ENCODE results near the gene ZNF337. TPM values are rescaled to one million over a fixed set of nuclear protein-coding genes. Genes with fewer than 3 reads are reported as not detected.
"Not testable (repeated sequence)": the region's sequence is repeated elsewhere in the genome, so short reads cannot be mapped to it uniquely, and the experiment has no call there.

Gene ZNF337
- total RNA-seq, 1 donor from 2014 or later, result 27.1 TPM

GRCh38 chr20:25692499-25692898 is 4.2 kb downstream of the ZNF337 start:
- Mint-ChIP-seq H3K27ac (no peak overlapping the region), H3K4me3 (no peak overlapping the region), H3K9me3 (no peaks in the 10 kb centered on the region), H3K4me1 (peaks cover 8% of the 10 kb centered on the region), H3K27me3 (ENCODE audit: low read depth) (no peaks in the 10 kb centered on the region), H3K36me3 (peaks cover 13% of the 10 kb centered on the region)
- TF ChIP-seq, protein P1, sequence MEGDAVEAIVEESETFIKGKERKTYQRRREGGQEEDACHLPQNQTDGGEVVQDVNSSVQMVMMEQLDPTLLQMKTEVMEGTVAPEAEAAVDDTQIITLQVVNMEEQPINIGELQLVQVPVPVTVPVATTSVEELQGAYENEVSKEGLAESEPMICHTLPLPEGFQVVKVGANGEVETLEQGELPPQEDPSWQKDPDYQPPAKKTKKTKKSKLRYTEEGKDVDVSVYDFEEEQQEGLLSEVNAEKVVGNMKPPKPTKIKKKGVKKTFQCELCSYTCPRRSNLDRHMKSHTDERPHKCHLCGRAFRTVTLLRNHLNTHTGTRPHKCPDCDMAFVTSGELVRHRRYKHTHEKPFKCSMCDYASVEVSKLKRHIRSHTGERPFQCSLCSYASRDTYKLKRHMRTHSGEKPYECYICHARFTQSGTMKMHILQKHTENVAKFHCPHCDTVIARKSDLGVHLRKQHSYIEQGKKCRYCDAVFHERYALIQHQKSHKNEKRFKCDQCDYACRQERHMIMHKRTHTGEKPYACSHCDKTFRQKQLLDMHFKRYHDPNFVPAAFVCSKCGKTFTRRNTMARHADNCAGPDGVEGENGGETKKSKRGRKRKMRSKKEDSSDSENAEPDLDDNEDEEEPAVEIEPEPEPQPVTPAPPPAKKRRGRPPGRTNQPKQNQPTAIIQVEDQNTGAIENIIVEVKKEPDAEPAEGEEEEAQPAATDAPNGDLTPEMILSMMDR (IDR thresholded peaks at IDR 0.05; ENCODE audit: unreplicated experiment), result no peak
- DNase-seq (ENCODE audit: low spot score in 2 of 2, unreplicated experiment in 2 of 2), result no peak

DNA sequence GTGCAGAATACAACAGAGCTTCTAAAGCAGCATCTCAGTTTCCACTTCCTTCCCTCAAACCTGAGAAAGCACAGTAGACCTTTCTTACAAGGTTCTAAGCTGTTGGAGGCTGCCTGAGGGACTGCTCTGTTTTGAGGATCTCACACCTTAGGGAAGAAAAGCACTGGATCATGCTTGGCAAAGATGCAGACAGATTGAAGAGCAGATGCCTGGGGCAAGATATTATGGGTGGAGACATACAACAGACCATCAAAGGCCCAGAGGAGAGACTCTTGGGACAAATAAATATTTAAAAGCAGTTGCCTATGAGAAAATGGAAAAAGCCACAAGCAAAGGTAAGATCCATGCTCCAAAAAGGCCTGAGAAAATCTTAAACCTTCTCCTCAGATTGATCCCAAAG is 6.2 kb downstream of the ZNF337 start:
- Mint-ChIP-seq H3K4me3 (no peak overlapping the region), H3K4me1 (peaks cover 4% of the 10 kb centered on the region), H3K9me3 (no peaks in the 10 kb centered on the region), H3K36me3 (peaks cover 15% of the 10 kb centered on the region), H3K27ac (no peak overlapping the region), H3K27me3 (ENCODE audit: low read depth) (no peaks in the 10 kb centered on the region)
- DNase-seq (ENCODE audit: low spot score in 2 of 2, unreplicated experiment in 2 of 2), result no peak
- TF ChIP-seq, protein P1 (IDR thresholded peaks at IDR 0.05; ENCODE audit: unreplicated experiment), result no peak

DNA sequence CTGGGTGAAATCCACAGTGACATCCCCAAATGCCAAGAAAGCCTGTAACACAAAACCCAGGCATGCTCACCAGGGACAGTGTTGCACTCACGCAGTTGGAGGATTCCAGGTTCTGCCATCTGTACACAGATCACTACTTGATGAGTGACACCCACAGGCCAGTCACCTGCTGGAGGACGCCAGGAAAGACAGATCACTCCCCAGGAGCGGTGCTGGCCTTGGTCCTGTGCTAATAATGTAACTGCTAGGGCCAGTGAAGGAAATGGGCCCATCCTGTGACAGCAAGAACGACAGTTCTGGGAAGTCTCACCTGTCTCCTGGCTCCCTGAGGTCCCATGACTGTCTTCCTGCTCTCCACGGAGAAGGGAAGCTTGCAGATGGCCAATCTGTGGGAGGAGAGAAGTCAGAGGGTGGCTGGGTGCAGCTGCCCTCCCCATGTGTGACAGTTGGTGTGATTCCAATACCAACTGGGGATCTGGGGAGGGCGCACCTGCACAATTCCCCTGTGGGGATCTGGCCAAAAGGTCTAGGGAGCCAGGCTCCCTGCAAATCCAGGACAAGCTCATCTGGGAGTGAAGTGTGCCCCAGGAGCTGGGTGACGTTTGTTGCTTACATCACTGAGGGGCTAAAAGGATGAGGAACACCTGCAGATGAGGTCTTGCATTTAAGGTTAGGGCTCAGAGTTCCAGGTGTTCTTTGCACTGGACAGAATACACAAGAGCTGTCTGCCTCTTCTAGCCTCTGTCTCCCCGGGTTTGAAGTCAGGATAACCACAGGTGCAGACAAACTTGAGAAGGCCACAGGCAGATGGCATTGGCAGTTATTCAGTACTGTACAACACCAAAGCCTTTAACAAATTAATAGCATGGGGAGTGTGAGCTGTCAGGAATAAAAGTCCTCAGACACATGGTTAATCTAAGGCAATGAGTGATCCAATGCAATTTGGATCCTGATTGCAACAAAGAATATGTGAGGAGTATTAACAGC is 10.3 kb downstream of the ZNF337 start:
- H3K4me3 Mint-ChIP-seq, result no peak overlapping the region
- H3K36me3 Mint-ChIP-seq, result peaks cover 34% of the 10 kb centered on the region
- no peak for DNase-seq (ENCODE audit: low spot score in 2 of 2, unreplicated experiment in 2 of 2)
- peaks cover 8% of the 10 kb centered on the region for H3K9me3 Mint-ChIP-seq
- no peaks in the 10 kb centered on the region for H3K27me3 Mint-ChIP-seq (ENCODE audit: low read depth)
- TF ChIP-seq, protein P1 (IDR thresholded peaks at IDR 0.05; ENCODE audit: unreplicated experiment), result no peak
- no peak overlapping the region for H3K27ac Mint-ChIP-seq
- no peaks in the 10 kb centered on the region for H3K4me1 Mint-ChIP-seq

DNA sequence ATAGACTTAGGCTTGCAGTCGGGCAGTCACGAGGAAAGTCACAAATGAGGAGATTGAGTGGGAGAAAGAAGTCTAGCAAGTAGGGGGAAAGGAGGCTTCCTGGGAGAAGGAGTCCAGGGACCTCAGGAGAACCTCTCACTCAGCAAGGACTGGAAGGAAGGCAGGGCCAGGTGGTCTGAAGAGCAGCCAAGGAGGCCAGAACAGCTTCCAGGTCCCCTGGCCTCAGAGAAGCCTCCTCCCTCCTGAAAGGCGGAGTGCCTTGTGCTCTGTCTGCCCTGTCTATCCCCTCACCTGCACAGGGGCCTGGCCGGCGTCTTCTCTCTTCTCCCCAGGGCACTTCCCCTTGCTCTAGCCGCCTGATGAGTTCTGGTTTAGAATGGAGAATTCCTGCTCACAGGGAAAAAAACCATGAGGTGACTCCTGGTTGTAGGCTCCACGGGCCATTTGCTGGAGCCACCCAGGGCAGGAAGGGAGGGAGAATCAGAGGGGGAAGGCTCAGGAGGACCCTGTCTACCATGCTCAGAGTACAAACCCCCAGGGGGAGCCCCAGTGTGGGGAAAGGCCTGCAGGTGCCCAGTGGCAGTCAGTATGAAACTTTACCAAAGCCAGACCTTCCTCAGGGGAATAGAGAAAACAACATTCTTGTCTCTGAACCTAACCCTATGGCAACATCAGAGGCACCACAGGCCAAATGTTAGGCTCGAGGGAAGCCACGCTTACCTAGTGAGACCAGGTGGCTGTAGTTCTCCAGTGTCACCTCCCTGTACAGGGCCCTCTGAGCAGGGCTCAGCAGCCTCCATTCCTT is 11.2 kb downstream of the ZNF337 start:
- H3K36me3 Mint-ChIP-seq, result peaks cover 34% of the 10 kb centered on the region
- H3K27ac Mint-ChIP-seq, result no peak overlapping the region
- H3K27me3 Mint-ChIP-seq (ENCODE audit: low read depth), result no peaks in the 10 kb centered on the region
- TF ChIP-seq, protein P1 (IDR thresholded peaks at IDR 0.05; ENCODE audit: unreplicated experiment), result no peak
- peaks cover 8% of the 10 kb centered on the region for H3K9me3 Mint-ChIP-seq
- no peak for DNase-seq (ENCODE audit: low spot score in 2 of 2, unreplicated experiment in 2 of 2)
- H3K4me3 Mint-ChIP-seq, result no peak overlapping the region
- no peaks in the 10 kb centered on the region for H3K4me1 Mint-ChIP-seq

DNA sequence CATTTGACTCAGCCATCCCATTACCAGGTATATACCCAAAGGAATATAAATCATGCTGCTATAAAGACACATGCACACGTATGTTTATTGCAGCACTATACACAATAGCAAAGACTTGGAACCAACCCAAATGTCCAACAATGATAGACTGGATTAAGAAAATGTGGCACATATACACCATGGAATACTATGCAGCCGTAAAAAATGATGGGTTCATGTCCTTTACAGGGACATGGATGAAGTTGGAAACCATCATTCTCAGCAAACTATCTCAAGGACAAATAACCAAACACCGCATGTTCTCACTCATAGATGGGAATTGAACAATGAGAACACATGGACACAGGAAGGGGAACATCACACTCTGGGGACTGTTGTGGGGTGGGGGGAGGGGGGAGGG is 12.8 kb downstream of the ZNF337 start:
- not testable (repeated sequence) for H3K27me3 Mint-ChIP-seq (ENCODE audit: low read depth); H3K27ac Mint-ChIP-seq; H3K9me3 Mint-ChIP-seq; H3K4me1 Mint-ChIP-seq; H3K4me3 Mint-ChIP-seq; DNase-seq (ENCODE audit: low spot score in 2 of 2, unreplicated experiment in 2 of 2)
- H3K36me3 Mint-ChIP-seq, result peaks cover 39% of the 10 kb centered on the region

DNA sequence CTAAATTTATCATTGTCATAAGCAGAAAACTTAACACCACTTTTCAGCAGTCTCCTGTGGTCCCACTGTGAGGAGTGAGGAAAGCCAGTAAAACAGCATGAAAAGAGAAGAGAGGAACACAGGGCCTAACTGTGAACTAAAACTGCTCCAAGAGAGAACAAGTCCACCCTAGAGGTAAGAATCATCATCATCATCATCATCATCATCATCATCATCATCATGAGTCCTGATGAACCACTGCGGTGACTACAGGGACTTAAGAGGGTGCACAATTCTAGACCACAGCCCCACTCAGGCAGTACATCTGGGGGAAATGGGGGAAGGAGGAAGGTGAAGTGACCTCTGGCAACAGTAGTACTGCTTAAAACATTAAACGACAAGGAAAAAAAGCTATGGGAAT is 13.6 kb downstream of the ZNF337 start:
- no peak for DNase-seq (ENCODE audit: low spot score in 2 of 2, unreplicated experiment in 2 of 2)
- Mint-ChIP-seq H3K9me3 (peaks cover 8% of the 10 kb centered on the region), H3K36me3 (peaks cover 47% of the 10 kb centered on the region), H3K27ac (no peak overlapping the region), H3K4me1 (no peaks in the 10 kb centered on the region), H3K4me3 (no peak overlapping the region), H3K27me3 (ENCODE audit: low read depth) (no peaks in the 10 kb centered on the region)
- TF ChIP-seq, protein P1 (IDR thresholded peaks at IDR 0.05; ENCODE audit: unreplicated experiment), result no peak

Measured in mesothelial cell of epicardium (in vitro differentiated cells).